Retinal pigment epithelial cell (primary cell): ENCODE measurements around the gene TMPO.
"Not testable (repeated sequence)": the region's sequence is repeated elsewhere in the genome, so short reads cannot be mapped to it uniquely, and the experiment has no call there.

Source experiments
- DNase-seq: peaks from one replicate; pipeline ENCODE4 v3.0.0-alpha.2; 2010; ENCODE audit warnings: low read depth
- H3K4me3 ChIP-seq: 2 replicates; pipeline ENCODE4 v1.5.1; 2011; ENCODE audit warnings: mild to moderate bottlenecking, low read length, control low read depth, moderate library complexity
- TF ChIP-seq, protein P1 (sequence below): conservative IDR thresholded peaks from 2 replicates; pipeline ENCODE4 v1.5.1; 2011; ENCODE audit warnings: low read depth, low read length, control low read depth, inconsistent platforms

TMPO gene

DNA sequence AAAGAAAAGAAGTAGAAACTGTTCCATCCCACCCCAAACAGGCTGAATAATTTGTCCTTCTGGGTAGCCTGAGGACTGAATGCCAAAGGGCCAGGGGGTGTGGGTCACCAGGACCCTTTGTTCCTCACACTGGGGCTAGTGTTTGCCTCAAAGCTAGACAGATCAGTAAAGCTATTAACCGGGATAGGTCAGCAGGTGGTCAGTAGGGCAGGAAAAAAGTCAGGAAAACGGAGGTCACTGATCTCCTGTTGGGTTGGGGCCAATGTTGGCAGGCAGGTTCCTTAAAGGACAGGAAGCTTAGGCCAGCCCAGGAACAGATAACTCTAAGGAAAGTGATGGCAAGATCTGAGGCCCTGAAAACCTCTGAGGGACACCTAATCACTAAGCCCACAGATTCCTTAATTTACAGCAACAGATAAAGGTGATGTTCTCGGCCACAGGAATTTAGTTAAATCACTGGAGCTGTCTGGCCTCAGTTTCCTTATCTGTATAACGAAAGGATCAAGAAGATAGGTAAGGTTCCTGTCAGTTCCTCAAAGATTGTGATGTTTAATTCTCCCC lies 22.7 kb upstream of the TMPO start:
- DNase-seq = no peak
- H3K4me3 ChIP-seq = no peak overlapping the region
- TF ChIP-seq, protein P1, sequence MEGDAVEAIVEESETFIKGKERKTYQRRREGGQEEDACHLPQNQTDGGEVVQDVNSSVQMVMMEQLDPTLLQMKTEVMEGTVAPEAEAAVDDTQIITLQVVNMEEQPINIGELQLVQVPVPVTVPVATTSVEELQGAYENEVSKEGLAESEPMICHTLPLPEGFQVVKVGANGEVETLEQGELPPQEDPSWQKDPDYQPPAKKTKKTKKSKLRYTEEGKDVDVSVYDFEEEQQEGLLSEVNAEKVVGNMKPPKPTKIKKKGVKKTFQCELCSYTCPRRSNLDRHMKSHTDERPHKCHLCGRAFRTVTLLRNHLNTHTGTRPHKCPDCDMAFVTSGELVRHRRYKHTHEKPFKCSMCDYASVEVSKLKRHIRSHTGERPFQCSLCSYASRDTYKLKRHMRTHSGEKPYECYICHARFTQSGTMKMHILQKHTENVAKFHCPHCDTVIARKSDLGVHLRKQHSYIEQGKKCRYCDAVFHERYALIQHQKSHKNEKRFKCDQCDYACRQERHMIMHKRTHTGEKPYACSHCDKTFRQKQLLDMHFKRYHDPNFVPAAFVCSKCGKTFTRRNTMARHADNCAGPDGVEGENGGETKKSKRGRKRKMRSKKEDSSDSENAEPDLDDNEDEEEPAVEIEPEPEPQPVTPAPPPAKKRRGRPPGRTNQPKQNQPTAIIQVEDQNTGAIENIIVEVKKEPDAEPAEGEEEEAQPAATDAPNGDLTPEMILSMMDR = no peak

DNA sequence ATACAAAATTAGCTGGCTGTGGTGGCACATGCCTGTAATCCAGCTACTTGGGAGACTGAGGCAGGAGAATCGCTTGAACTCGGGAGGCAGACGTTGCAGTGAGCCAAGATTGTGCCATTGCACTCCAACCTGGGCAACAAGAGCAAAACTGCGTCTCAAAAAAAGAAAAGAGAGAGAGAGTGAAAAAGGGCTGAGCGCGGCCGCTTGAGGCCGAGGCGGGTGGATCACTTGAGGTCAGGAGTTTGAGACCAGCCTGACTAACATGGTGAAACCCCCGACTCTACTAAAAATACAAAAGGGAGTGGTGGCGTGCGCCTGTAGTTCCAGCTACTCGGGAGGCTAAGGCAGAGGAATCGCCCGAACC lies 14.1 kb upstream of the TMPO start:
- DNase-seq, H3K4me3 ChIP-seq: not testable (repeated sequence)

DNA sequence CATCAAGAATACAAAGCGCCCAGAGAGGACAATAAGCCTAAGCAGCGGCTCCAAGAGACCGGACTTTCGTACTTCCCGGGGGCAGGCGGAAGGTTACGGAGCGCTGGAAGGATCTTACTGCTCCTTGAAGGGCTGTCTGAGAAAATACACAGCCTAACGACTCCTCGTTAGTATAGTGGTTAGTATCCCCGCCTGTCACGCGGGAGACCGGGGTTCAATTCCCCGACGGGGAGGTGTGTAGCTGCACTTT lies 12.1 kb upstream of the TMPO start:
- H3K4me3 ChIP-seq = peak overlapping the region; percentile 99
- TF ChIP-seq, protein P1 = no peak
- peak; percentile 72 for DNase-seq

DNA sequence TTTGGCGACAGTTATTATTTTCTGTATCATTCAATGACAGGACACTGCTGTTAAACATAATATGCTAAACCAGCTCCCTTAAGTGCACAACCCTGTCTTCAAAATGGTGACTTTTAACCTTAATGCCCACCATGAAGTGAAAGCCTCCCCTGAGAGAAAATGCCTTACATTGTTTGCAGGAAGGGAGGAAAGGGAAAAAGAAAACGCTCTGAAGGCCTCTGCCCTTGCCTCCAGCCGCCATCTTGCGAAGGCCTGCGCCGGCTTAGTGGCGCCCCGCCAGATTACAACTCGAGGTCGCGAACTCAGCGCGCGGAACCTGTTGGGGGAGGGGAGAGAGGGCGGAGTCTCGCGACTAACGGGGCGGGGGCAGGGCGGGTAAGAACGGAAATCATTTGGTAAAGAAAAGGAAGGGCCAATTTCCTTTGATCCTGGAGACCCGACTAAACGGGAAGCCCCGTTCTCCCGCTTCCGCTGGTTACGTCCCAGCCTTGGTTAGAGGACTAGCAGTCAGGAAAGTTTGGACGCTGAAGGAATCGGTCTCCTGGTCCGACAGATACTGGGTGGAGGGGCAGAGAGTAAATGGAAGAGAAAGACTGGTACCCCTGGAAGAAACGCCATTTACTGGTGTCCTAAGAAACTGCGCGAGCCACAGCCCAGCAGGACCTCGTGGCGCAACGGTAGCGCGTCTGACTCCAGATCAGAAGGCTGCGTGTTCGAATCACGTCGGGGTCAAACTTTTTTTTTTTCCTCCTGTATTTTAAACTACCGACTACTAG lies 11.6 kb upstream of the TMPO start:
- peak overlapping the region; percentile 99 for H3K4me3 ChIP-seq
- TF ChIP-seq, protein P1 = no peak
- peak; percentile 70 for DNase-seq

DNA sequence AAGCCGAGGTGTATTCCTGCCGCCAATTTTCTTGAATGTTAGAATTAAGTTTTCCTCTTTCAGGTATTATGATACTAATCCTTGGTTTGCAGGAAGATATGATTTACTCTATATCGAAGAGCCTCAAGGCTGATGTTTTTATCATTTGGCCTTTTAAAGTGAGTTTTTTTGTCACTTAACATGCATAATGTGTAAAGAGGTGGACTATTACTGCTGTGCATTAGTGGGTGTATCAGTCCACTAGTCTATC lies 11.1 kb upstream of the TMPO start:
- TF ChIP-seq, protein P1 = no peak
- no peak for DNase-seq
- H3K4me3 ChIP-seq = peak overlapping the region; percentile 99

- TF ChIP-seq, protein P1 = no peak
- no peak overlapping the region for H3K4me3 ChIP-seq
- no peak for DNase-seq
Measured at GRCh38 chr12:98509063-98509462, 6.3 kb upstream of the TMPO start.

DNA sequence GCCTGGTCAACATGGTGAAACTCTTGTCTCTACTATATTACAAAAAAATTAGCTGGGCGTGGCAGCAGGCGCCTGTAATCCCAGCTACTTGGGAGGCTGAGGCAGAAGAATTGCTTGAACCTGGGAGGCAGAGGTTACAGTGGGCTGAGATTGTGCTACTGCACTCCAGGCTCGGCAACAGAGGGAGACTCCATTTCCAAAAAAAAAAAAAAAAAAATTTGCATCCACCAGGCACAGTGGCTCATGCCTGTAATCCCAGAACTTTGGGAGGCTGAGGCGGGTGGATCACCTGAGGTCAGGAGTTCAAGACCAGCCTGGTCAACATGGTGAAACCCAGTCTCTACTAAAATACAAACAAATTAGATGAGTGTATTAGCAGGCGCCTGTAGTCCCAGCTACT lies 3.6 kb upstream of the TMPO start:
- DNase-seq, H3K4me3 ChIP-seq: not testable (repeated sequence)

DNA sequence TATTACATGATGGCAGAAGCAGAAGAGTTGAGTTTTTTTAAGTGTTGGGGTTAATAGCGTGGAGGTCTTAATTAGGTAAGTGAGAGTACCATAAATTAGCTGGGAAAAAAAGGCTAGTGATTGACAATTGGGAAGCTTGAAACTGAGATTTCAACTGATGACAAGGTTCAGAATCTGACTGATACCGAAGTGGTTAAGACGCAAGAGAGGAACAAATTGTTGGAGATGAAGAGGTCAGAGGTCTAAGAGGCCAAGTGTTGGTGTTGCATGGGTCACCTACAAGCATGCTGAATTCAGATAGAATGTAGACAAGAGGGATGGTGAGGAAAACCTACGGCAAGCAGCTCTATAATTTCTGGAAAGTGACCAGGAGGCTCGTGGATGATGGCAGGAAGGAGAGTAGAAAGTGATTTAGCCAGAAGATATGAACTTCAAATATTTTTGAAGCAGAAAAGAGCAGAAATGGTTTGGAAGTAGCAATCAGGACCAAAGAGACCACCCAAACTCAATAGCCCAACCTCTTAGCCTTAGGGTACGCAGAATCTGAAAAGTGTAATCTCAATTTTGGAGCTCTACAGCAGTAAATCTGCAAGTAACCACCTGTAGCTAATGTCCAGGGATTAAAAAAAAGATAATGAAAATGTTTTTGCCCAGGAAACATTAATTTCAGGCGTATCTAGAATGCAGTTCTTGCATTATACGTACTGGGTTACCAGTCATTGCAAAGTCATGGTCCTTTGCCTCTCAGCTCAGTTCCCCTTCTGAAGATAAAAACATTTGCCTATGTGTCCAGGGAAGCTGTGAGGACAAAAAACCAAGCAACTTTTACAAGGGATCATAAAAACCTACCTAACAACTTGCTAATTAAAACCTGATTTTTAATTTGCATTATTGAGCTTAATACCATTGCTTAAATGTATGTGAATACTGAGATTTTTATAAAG lies 1.7 kb upstream of the TMPO start:
- TF ChIP-seq, protein P1 = no peak
- no peak for DNase-seq
- H3K4me3 ChIP-seq = no peak overlapping the region
